OCI-LY7 (cell line): Measurements from ENCODE around the gene ADAMTSL3.
"Not testable (repeated sequence)": the region's sequence is repeated elsewhere in the genome, so short reads cannot be mapped to it uniquely, and the experiment has no call there.

Experiments used
- EZH2phosphoT487 ChIP-seq: fragments of 200-600 bp; sonication (generic); IDR thresholded peaks from 2 replicates; pipeline ENCODE4 v1.6.1; 2018; ENCODE audit warnings: low read depth, borderline replicate concordance, mild to moderate bottlenecking, mixed run types, antibody characterized with exemption, low read length, moderate library complexity, mixed read lengths
- TF ChIP-seq, protein P1 (sequence below): fragments of 200-600 bp; sonication (generic); conservative IDR thresholded peaks from 2 replicates; pipeline ENCODE4 v1.5.1; 2014; ENCODE audit warnings: mild to moderate bottlenecking, antibody characterized with exemption, low read length, moderate library complexity, mixed read lengths

DNA sequence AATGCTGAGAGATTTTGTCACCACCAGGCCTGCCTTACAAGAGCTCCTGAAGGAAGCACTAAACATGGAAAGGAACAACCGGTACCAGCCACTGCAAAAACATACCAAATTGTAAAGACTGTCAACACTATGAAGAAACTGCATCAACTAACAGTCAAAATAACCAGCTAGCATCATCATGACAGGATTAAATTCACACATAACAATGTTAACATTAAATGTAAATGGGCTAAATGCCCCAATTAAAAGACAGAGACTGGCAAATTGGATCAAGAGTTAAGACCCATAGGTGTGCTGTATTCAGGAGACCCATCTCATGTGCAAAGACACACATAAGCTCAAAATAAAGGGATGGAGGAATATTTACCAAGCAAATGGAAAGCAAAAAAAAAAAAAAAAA, 311.0 kb downstream of the ADAMTSL3 start:
- TF ChIP-seq, protein P1, sequence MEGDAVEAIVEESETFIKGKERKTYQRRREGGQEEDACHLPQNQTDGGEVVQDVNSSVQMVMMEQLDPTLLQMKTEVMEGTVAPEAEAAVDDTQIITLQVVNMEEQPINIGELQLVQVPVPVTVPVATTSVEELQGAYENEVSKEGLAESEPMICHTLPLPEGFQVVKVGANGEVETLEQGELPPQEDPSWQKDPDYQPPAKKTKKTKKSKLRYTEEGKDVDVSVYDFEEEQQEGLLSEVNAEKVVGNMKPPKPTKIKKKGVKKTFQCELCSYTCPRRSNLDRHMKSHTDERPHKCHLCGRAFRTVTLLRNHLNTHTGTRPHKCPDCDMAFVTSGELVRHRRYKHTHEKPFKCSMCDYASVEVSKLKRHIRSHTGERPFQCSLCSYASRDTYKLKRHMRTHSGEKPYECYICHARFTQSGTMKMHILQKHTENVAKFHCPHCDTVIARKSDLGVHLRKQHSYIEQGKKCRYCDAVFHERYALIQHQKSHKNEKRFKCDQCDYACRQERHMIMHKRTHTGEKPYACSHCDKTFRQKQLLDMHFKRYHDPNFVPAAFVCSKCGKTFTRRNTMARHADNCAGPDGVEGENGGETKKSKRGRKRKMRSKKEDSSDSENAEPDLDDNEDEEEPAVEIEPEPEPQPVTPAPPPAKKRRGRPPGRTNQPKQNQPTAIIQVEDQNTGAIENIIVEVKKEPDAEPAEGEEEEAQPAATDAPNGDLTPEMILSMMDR: not testable (repeated sequence)
- TF ChIP-seq EZH2phosphoT487: not testable (repeated sequence)
